Fibroblast of mammary gland (primary cell): ENCODE results near the gene CTLA4.

Experiments
- DNase-seq: peaks from one replicate; pipeline ENCODE4 v3.0.0-alpha.2; 2010; ENCODE audit warnings: low read depth
- H3K4me3 ChIP-seq: 2 replicates; pipeline ENCODE4 v1.5.1; 2011; ENCODE audit warnings: low read depth, mild to moderate bottlenecking, low read length, moderate library complexity; ENCODE audit not compliant: control insufficient read depth
- TF ChIP-seq, protein P1 (sequence below): conservative IDR thresholded peaks from 2 replicates; pipeline ENCODE4 v1.5.1; 2011; ENCODE audit warnings: low read depth, low read length, inconsistent platforms; ENCODE audit not compliant: control insufficient read depth, insufficient read depth

The CTLA4 gene

GRCh38 chr2:203824057-203824456, 43.5 kb upstream of the CTLA4 start:
- no peak for DNase-seq
- TF ChIP-seq, protein P1, sequence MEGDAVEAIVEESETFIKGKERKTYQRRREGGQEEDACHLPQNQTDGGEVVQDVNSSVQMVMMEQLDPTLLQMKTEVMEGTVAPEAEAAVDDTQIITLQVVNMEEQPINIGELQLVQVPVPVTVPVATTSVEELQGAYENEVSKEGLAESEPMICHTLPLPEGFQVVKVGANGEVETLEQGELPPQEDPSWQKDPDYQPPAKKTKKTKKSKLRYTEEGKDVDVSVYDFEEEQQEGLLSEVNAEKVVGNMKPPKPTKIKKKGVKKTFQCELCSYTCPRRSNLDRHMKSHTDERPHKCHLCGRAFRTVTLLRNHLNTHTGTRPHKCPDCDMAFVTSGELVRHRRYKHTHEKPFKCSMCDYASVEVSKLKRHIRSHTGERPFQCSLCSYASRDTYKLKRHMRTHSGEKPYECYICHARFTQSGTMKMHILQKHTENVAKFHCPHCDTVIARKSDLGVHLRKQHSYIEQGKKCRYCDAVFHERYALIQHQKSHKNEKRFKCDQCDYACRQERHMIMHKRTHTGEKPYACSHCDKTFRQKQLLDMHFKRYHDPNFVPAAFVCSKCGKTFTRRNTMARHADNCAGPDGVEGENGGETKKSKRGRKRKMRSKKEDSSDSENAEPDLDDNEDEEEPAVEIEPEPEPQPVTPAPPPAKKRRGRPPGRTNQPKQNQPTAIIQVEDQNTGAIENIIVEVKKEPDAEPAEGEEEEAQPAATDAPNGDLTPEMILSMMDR: no peak
- H3K4me3 ChIP-seq: no peak overlapping the region

DNA sequence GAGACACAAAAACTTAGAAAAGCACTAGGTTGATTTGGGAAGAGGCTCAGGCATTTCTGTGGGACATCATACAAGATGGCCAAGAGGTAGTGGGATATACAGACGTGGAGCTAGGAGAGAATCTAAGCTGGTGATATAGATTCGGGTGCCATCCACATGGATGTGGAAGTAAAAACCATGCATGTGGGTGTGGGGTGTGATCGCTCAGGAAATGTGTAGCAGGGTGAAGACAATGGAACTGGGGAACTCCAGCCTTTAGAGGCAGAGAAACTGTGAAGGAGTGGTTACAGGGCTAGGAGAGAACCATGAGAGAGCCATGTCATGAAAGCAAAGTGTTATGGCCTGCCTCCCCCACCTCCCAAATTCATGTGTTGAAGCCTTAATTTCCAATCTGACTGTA, 43.0 kb upstream of the CTLA4 start:
- no peak overlapping the region for H3K4me3 ChIP-seq
- DNase-seq: no peak
- TF ChIP-seq, protein P1: no peak

- DNase-seq: no peak
- TF ChIP-seq, protein P1: no peak
- no peak overlapping the region for H3K4me3 ChIP-seq
Observed at GRCh38 chr2:203826704-203827103, 40.9 kb upstream of the CTLA4 start.

- no peak overlapping the region for H3K4me3 ChIP-seq
- TF ChIP-seq, protein P1: no peak
- no peak for DNase-seq
Observed at GRCh38 chr2:203830304-203831055, 37.1 kb upstream of the CTLA4 start.

GRCh38 chr2:203835420-203835819, 32.2 kb upstream of the CTLA4 start:
- no peak overlapping the region for H3K4me3 ChIP-seq
- TF ChIP-seq, protein P1: no peak
- DNase-seq: no peak

GRCh38 chr2:203835892-203836800, 31.4 kb upstream of the CTLA4 start:
- no peak overlapping the region for H3K4me3 ChIP-seq
- no peak for DNase-seq
- TF ChIP-seq, protein P1: no peak
